ENCODE results near the gene FBF1.
"Not testable (repeated sequence)": the region's sequence is repeated elsewhere in the genome, so short reads cannot be mapped to it uniquely, and the experiment has no call there.

FBF1 gene, protein sequence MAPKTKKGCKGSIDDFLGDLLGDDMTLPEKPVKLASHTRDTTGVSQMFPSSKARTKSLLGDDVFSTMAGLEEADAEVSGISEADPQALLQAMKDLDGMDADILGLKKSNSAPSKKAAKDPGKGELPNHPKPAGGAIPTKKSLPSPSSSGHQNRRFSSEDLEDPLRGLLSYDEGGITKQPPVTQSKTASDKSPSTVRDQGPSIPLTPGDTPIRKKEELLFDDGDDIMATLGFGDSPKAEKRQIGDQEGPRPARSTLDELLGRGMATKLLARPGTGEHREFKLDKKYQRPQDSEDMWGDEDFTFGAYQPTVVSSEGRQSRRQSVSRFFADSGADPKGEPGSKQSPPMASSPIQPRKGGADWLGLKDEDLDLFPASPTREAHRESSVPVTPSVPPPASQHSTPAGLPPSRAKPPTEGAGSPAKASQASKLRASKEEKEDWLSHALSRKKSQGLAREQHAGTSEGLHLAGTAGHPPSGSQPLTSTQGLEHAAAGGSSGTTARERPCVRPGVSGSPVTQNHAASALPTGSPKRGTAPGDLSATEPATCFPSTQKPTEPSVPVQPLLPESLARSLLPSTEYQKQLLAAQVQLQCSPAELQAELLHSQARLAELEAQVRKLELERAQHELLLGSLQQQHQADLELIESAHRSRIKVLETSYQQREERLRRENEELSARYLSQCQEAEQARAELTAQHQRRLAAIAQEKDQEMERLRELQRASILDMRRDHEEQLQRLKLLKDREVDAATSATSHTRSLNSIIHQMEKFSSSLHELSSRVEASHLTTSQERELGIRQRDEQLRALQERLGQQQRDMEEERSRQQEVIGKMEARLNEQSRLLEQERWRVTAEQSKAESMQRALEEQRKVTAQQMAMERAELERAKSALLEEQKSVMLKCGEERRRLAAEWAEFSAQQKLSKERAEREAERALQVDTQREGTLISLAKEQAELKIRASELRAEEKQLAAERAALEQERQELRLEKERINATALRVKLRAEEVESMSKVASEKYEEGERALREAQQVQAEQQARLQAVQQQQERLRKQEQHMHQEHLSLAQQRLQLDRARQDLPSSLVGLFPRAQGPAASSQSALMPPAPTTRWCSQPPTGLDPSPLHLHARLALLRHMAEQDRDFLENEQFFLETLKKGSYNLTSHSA

DNA sequence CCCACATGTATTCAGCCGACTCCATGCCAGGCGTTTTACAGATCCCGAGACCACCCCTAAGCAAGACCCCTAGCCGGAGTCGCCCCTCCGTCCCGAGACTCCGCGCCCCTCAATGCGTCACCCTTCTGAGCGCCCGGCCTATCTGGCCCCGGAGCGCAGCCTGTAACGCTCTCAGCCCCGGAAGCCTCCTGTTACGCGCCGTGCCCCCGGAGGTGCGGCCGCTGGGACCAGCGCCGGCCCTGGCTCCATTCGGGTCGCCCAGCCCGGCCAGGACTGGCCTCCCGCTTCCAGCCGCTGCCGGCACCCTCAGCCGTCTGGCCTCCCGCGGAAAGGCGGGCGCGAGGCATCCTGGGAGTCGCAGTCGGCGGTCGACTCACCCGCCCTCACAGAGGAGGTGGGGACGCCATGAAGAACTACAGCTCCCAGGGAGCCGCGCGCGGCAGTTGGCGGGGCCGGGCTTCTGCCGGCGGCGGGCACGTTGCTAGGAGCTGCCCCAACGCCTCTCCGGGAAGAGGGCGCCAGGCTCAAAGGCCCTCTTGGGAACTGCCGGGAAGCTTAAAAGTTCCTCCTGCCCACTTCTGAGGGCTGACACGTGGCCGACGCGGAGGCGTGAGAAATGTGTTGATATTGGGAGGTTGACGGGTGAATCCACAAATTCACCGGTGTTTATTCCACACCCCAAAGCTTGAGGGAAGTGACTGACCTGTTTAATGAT, at the start of gene FBF1:
FBF1 (minus strand) TSS at position 316 of the 715 bp plus-strand sequence. CDS start 2,893 bp downstream, outside the sequence.
- DNase-seq: peak; percentile 99

- no peak for DNase-seq
Observed at GRCh38 chr17:75987041-75987440, 46.2 kb upstream of the FBF1 start.

DNA sequence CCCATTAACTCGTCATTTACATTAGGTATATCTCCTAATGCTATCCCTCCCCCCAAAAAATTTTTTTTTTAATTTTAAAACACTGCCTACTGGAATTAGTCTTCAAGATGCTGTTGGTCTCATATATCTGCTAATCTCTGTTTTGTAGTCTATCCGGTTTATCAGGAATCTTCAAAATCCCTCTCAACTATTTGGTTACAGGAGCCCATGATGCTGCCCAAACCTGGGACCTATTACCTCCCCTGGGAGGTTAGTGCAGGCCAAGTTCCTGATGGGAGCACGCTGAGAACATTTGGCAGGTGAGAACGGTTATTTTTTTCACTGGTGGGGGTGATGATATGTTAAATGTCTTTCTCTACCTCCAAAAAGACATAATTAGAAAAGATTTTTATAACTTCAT, 45.1 kb upstream of the FBF1 start:
- DNase-seq: no peak

DNA sequence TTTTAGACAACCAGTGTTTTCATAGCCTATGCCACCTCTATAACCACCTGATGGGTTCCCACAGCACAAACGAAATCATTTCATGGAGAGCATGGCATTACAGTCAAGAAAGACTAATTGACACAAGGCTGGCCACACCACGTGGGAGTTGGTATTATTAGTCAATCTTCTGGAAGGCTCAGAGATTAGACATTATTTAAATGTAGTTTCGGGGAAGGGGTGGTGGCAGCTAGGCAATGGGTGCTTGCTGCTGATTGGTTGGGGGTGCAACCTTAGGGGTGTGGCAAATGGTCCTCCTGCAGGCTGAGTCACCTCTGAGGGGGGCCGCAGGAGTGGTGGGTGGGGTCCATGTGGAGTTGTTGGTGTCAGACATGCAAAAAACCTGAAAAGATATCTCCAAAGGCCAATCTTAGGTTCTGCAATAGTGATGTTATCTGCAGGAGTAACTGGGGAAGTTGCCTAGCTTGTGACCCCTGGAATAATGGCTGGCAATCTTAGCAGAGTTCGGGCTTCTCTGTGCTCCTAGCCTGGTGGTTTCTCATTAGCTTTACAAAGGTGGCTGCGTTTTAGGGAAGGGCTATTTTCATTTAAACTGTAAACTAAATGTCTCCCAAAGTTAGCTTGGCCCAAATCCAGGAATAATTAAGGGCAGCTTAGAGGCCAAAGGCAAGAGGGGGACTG, 42.8 kb upstream of the FBF1 start:
- DNase-seq: peak; percentile 9

DNA sequence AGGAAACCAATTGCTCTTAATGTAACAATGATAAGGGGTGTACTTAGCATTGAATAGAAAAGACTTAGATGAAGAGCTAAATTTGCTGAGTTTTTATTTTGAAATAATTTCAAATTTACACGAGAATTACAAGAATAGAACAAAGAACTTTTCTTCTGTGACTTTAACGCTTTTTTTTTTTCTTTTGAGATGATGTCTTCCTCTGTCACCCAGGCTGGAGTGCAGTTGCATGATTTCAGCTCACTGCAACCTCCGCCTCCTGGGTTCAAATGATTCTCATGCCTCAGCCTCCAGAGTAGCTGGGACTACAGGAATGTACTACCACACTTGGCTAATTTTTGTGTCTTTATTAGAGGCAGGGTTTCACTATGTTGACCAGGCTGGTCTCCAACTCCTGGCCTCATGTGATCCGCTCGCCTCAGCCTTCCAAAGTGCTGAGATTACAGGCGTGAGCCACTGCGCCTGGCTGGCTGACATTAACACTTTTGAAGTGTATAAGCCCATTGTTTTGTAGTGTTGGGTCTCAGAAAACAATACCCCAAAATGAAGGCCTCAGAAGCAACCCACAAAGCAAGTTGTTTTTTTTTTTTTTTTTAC, 40.3 kb upstream of the FBF1 start:
- no peak for DNase-seq

- peak; percentile 14 for DNase-seq
Observed at GRCh38 chr17:75980188-75981018, 39.6 kb upstream of the FBF1 start.

DNA sequence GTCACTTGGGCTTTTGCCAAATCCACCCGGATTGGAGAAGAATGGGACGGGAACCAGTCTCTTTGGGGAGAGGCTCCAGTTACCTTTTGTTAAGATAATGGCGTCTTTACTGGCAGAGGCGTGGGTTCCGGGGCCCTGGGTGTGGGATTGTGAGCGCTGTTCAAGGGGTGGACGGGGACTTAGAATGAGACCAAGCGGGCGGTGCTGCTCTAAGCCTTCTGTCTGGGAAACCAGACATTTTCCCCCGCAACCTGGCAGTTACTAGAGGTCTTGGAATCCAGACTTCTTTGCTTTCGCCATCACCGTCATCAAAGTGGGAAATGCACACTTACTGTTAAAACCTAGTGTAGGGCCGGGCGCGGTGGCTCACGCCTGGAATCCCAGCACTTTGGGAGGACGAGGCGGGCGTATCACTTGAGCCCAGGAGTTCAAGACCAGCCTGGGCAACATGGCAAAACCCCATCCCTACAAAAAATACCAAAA, 38.9 kb upstream of the FBF1 start:
- no peak for DNase-seq

DNA sequence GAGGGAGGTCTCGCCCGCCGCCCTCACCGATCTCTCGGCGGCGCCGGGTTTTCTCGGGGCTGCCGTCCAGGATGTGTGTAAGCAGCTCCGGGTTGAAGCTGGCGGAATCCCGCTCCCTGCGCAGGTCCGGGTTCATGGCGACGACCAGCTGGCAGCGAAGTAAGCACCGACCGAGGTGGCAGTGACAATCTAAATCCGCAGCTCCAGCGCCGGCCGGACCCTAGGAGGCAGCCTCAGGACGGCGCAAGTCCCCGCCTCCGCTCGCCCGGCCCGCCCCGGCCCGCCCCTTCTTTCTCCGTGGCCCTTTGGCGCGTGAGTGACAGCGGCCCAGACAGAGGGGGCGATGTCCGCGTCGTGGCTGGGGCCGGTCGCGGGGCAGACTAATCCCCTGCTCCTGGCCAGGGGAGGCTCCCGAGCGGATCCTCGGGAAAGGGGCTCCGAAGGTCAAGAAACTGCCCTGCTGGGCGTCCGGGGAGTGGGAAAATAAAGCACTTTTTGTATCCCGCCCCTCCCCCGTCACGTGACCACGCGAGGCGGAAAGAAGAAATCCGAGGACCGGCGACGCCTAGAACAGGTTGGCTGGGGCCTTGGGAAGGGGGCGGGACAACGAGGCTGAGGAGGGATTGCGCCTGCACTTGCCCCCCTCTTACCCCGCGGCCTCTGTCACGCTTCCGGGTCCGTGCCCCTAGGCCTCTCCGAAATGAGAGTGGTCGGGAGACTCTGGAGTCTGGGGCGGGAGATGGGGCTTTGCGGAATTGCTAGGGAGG, 38.3 kb upstream of the FBF1 start, which contains the start of the genes ACOX1 and TEN1:
ACOX1 (minus strand) TSS at position 229 of the 767 bp plus-strand sequence; CDS start at position 136, 93 bp downstream.
TEN1 (plus strand) TSS at position 303 of the 767 bp plus-strand sequence. CDS start 6,953 bp downstream, outside the sequence.
- DNase-seq: peak; percentile 99

DNA sequence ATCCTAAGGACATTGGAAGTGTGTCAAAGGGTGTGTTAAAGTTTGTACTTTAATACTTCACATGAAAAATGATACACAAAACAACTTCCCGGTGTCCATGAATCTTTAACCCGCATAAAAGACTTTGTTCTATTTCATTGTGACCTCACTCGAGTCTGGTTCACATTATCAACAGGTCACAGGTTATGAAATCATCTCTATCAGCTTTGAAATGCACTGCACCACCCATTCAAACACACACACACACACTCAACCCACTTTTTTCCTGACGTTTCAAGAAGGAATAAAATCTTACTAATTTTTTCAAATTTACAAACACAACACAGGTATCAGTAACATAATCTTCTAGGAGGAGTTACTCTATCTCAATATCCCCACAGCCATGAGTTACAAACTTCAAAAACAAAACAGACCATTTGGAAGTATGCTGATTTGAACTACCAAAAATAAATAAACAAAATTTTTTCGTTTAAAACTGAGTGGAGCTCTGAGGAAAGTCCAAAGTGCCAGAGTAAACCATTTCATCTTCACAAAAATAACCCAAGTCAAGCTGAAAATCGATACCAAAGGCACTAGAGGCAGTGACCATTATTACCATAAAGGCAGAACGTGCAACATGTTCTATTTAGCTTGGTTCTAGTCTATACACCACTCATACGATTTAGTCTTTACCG, 35.5 kb upstream of the FBF1 start:
- no peak for DNase-seq

GRCh38 chr17:75975757-75976174, 34.9 kb upstream of the FBF1 start:
- DNase-seq: no peak

GRCh38 chr17:75975187-75975586, 34.3 kb upstream of the FBF1 start:
- not testable (repeated sequence) for DNase-seq

DNA sequence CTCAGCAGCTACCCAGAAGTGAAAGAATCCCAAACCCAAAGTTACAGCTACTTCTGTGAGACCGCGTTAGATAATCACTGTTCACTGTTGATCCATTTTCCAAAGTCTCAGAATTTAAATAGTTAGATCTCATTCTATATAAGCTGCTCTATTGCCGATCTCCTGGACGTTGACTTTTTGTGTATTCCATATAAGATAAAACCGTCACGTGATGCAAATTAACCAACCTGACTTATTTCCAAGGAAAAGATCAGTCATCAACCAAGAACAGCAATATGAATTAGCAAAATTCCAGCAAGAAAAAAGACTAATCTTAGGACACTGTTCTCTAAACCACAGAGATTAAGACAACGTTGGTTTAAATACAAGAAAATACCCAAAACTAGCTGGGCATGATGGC, 29.8 kb upstream of the FBF1 start:
- no peak for DNase-seq

- peak; percentile 42 for DNase-seq
Observed at GRCh38 chr17:75970011-75970523, 29.2 kb upstream of the FBF1 start.

DNA sequence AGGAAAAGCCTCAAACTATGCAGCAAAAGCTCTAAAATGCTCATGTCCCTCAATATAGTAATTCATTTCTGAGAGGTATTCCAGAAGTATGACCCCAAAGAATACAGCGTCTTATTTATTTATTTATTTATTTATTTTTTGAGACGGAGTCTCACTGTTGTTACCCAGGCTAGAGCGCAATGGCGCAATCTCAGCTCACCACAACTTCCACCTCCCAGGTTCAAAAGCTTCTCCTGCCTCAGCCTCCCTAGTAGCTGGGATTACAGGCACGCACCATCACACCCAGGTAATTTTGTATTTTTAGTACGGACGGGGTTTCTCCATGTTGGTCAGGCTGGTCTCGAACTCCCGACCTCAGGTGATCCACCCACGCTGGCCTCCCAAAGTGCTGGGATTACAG, 28.2 kb upstream of the FBF1 start:
- DNase-seq: not testable (repeated sequence)

DNA sequence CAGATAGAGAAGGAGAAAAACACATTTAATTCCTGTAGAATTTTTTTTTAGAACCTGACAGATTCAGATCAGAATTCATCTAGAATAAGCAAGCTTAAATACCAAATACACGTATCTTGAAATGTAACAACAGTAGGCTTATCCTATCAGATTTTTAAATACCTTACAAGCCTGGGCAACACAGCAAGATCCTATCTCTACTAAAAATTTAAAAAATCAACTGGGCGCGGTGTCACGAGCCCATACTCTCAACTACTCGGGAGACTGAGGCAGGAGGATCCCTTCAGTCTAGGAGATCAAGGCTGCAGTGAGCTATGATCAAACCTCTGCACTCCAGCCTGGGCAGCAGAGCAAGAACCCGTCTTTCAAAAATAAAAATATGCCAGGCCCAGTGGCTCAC, 24.6 kb upstream of the FBF1 start:
- no peak for DNase-seq

- no peak for DNase-seq
Observed at GRCh38 chr17:75959839-75960511, 19.1 kb upstream of the FBF1 start.

DNA sequence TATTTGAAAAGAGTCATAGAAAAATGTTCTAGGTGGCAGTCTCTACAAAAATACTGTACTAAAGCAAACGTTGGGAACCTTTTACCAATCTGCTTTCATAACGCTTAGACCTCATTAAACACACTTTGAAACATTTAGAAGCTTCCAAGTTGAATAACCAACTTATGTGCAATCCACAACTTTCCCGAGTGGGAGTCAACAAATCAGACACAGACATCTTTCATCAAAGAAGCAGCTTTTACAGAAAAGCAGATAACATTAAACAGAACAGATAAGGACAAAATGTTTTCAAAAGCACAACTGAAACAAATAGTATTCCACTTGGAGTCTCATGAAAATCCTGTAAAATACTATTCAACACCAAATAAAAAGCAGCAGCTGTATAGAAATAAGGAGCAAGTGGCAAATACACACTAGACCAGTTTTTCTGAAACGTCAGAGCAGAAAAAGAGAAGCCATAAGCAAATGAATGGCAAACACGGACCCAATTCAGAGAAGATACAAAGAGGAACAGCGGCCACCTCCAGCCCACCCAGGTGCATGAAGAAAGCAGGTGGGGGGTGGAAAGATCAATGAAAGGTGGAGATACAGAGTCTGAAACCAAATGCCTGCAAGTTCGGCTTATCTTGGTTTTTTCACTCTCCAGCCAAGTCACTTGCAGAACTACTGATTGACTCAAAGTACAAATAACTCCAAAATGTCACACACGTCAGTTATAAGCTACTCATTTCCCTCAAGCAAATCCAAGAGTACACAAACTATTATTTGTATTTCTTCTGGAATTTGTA, 18.4 kb upstream of the FBF1 start:
- no peak for DNase-seq
